ENCODE measurements around the gene ZMYND19. TPM values are rescaled to one million over a fixed set of nuclear protein-coding genes. Genes with fewer than 3 reads are reported as not detected.
A peak's percentile ranks its signal among the peaks of the same experiment; 100 is the strongest.

Gene ZMYND19
- total RNA-seq, 1 experiment from 2014 or later = 37.0 TPM

GRCh38 chr9:137610944-137611343 lies 20.6 kb upstream of the ZMYND19 start:
- Histone ChIP-seq H3K9me3 (ENCODE audit: control insufficient read depth, insufficient read depth, low read depth, low read length) (no peaks in the 10 kb centered on the region), H3K4me3 (ENCODE audit: low read depth in 2 of 2, low read length in 2 of 2) (no peak overlapping the region), H3K27me3 (ENCODE audit: control insufficient read depth, insufficient read depth, low read length) (no peaks in the 10 kb centered on the region), H3K27ac (ENCODE audit: low read length) (peak overlapping the region; percentile 82), H3K4me1 (ENCODE audit: control insufficient read depth, insufficient read depth, low read length) (peaks cover 49% of the 10 kb centered on the region), H3K36me3 (ENCODE audit: control insufficient read depth, insufficient read depth, low read length) (peaks cover 2% of the 10 kb centered on the region; the same call in 1 of the 2 replicates)
- intact Hi-C loops (cut with micrococcal nuclease; ENCODE audit: unreplicated experiment) = no loop called here
- POLR2A ChIA-PET = no interaction called here
- no peak for ATAC-seq
- DNase-seq (ENCODE audit: low read depth, low spot score) = no peak
- in situ Hi-C loops (cut with HindIII; ENCODE audit: low pct_unique_long_range_greater_than_20kb, low sequenced_read_pairs) = no loop called here
- no TSS peak for BruUV-seq (replicated peaks)
- no peak for TF ChIP-seq TCF7L2 (IDR thresholded peaks at IDR 0.05; ENCODE audit: low read depth, low read length)
- TF ChIP-seq SIN3A (IDR thresholded peaks at IDR 0.05; ENCODE audit: borderline replicate concordance, insufficient read depth, low read depth, low read length) = no peak
- TF ChIP-seq POLR2AphosphoS5 (IDR thresholded peaks at IDR 0.05; ENCODE audit: low read depth, low read length) = no peak
- TF ChIP-seq, protein P1, sequence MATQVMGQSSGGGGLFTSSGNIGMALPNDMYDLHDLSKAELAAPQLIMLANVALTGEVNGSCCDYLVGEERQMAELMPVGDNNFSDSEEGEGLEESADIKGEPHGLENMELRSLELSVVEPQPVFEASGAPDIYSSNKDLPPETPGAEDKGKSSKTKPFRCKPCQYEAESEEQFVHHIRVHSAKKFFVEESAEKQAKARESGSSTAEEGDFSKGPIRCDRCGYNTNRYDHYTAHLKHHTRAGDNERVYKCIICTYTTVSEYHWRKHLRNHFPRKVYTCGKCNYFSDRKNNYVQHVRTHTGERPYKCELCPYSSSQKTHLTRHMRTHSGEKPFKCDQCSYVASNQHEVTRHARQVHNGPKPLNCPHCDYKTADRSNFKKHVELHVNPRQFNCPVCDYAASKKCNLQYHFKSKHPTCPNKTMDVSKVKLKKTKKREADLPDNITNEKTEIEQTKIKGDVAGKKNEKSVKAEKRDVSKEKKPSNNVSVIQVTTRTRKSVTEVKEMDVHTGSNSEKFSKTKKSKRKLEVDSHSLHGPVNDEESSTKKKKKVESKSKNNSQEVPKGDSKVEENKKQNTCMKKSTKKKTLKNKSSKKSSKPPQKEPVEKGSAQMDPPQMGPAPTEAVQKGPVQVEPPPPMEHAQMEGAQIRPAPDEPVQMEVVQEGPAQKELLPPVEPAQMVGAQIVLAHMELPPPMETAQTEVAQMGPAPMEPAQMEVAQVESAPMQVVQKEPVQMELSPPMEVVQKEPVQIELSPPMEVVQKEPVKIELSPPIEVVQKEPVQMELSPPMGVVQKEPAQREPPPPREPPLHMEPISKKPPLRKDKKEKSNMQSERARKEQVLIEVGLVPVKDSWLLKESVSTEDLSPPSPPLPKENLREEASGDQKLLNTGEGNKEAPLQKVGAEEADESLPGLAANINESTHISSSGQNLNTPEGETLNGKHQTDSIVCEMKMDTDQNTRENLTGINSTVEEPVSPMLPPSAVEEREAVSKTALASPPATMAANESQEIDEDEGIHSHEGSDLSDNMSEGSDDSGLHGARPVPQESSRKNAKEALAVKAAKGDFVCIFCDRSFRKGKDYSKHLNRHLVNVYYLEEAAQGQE (IDR thresholded peaks at IDR 0.05; ENCODE audit: insufficient read depth in 1 of 2, low read depth in 2 of 2, low read length in 1 of 2) = no peak
- TF ChIP-seq, protein P2, sequence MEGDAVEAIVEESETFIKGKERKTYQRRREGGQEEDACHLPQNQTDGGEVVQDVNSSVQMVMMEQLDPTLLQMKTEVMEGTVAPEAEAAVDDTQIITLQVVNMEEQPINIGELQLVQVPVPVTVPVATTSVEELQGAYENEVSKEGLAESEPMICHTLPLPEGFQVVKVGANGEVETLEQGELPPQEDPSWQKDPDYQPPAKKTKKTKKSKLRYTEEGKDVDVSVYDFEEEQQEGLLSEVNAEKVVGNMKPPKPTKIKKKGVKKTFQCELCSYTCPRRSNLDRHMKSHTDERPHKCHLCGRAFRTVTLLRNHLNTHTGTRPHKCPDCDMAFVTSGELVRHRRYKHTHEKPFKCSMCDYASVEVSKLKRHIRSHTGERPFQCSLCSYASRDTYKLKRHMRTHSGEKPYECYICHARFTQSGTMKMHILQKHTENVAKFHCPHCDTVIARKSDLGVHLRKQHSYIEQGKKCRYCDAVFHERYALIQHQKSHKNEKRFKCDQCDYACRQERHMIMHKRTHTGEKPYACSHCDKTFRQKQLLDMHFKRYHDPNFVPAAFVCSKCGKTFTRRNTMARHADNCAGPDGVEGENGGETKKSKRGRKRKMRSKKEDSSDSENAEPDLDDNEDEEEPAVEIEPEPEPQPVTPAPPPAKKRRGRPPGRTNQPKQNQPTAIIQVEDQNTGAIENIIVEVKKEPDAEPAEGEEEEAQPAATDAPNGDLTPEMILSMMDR (IDR thresholded peaks at IDR 0.05) = no peak
- CTCF ChIA-PET = interaction anchor here (0.6 kb wide), 1 partner anchor 11 kb away, joined by 3 read pairs; no protein-coding TSS in a partner anchor

DNA sequence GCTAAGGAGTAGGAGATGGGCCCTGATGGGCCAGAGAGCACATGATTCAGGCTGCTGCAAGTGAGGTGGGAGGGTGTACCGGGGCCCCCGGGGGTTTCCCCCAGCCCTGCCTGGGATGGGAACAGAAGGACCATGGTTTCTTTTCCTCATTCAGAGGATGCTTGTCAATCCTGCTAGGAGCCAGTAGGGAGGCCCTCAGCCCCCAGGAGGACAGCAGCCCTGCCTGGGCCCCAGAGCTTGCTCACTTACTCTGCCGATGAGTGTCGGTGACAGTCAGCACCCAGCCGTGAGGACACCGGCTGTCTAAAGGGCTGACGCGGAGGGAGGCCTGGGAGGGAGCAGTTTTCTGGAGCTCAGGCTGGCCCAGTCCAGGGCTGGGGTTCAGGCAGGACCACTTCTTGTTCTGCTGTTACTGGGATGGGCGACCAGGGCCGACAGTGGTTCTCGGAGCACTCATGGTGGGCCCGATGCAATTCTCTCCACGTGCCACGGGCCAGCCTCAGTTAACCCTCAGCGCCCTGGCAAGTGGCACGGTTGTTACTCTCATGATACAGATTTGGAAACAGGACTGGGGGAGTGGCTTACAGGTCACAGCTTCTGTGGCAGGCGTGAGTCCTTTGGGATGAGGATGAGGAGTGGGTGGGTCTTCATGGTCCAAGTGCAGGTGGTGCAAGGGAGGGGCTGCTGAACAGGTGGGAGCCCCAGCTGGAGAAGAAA lies 17.0 kb upstream of the ZMYND19 start:
- TF ChIP-seq TCF7L2 (IDR thresholded peaks at IDR 0.05; ENCODE audit: low read depth, low read length) = no peak
- TF ChIP-seq, protein P1 (IDR thresholded peaks at IDR 0.05; ENCODE audit: insufficient read depth in 1 of 2, low read depth in 2 of 2, low read length in 1 of 2) = no peak
- TF ChIP-seq SIN3A (IDR thresholded peaks at IDR 0.05; ENCODE audit: borderline replicate concordance, insufficient read depth, low read depth, low read length) = no peak
- TF ChIP-seq, protein P2 (IDR thresholded peaks at IDR 0.05) = no peak
- TF ChIP-seq POLR2AphosphoS5 (IDR thresholded peaks at IDR 0.05; ENCODE audit: low read depth, low read length) = no peak
- peak overlapping the region; percentile 46 for H3K27ac ChIP-seq (ENCODE audit: low read length)
- intact Hi-C loops (cut with micrococcal nuclease; ENCODE audit: unreplicated experiment) (no loop called here), in situ Hi-C loops (cut with HindIII; ENCODE audit: low pct_unique_long_range_greater_than_20kb, low sequenced_read_pairs) (no loop called here)
- no peak for DNase-seq (ENCODE audit: low read depth, low spot score)
- ChIA-PET POLR2A (no interaction called here), CTCF (interaction anchor here (1.0 kb wide), 1 partner anchor 26 kb away, joined by 3 read pairs; no protein-coding TSS in a partner anchor)
- no peaks in the 10 kb centered on the region for H3K9me3 ChIP-seq (ENCODE audit: control insufficient read depth, insufficient read depth, low read depth, low read length)
- peaks cover 25% of the 10 kb centered on the region for H3K4me1 ChIP-seq (ENCODE audit: control insufficient read depth, insufficient read depth, low read length)
- no peaks in the 10 kb centered on the region for H3K27me3 ChIP-seq (ENCODE audit: control insufficient read depth, insufficient read depth, low read length)
- peak overlapping the region; percentile 55 to 60 for H3K4me3 ChIP-seq (ENCODE audit: low read depth in 2 of 2, low read length in 2 of 2)
- peak; percentile 18 for ATAC-seq
- H3K36me3 ChIP-seq (ENCODE audit: control insufficient read depth, insufficient read depth, low read length) = no peaks in the 10 kb centered on the region
- TSS peak; percentile 66 for BruUV-seq (replicated peaks)
